Endothelial cell of umbilical vein (primary cell): Measurements from ENCODE around the gene HTRA3. TPM values are rescaled to one million over a fixed set of nuclear protein-coding genes. Genes with fewer than 3 reads are reported as not detected.

ENCODE experiments used
- BruUV-seq: library from RNA; stranded (reverse); fragments of 400-500 nt; replicated peaks from 2 replicates; lab custom pipeline; 2021; lab: Mats Ljungman, UMichigan
- CTCF ChIA-PET: fragments of 300-600, 350-600 bp; sonication (Branson Sonifier 250); formaldehyde crosslinking; loops from one replicate; lab custom pipeline; 2021; ENCODE audit warnings: antibody characterized with exemption, inconsistent platforms; lab: Charles Lee
- POLR2A ChIA-PET: fragments of 300-600, 350-600 bp; sonication (Branson Sonifier 250); formaldehyde crosslinking; loops from one replicate; lab custom pipeline; 2021; ENCODE audit warnings: antibody characterized with exemption, inconsistent platforms; lab: Charles Lee
- DNase-seq: peaks from one replicate; pipeline ENCODE4 v3.0.0-alpha.2; 2011; ENCODE audit warnings: low read depth, low spot score
- FAIRE-seq: peaks from 2 replicates; lab custom pipeline; 2011; peaks lifted over from hg19 to GRCh38; lab: Jason Lieb, UNC
- H2AFZ ChIP-seq: 2 replicates; pipeline ENCODE4 v1.6.0; 2012; ENCODE audit warnings: low read depth, low read length, control low read depth, inconsistent platforms
- H3K27ac ChIP-seq: 2 replicates; pipeline ENCODE4 v1.5.1; 2011; ENCODE audit warnings: low read depth, mild to moderate bottlenecking, control low read depth, low read length, moderate library complexity; ENCODE audit not compliant: insufficient read depth
- H3K27me3 ChIP-seq, 2 experiments: 2 replicates each; pipeline versions ENCODE4 v1.6.0 to v1.6.1; 2011; ENCODE audit warnings: low read length in 2 of 2, mixed read lengths in 1 of 2; ENCODE audit not compliant: control insufficient read depth in 2 of 2, insufficient read depth in 2 of 2
- H3K36me3 ChIP-seq, 2 experiments: 2 replicates in 1 of 2; 3 replicates in 1 of 2; pipeline ENCODE4 v1.5.1; 2011; ENCODE audit warnings: low read length in 2 of 2, mild to moderate bottlenecking in 1 of 2, moderate library complexity in 1 of 2; ENCODE audit not compliant: control insufficient read depth in 2 of 2, insufficient read depth in 2 of 2; ENCODE audit errors: extremely low read depth in 1 of 2
- H3K4me1 ChIP-seq: 3 replicates; pipeline ENCODE4 v1.5.1; 2011; ENCODE audit warnings: mild to moderate bottlenecking, low read length; ENCODE audit not compliant: control insufficient read depth, insufficient read depth; ENCODE audit errors: extremely low read depth
- H3K4me2 ChIP-seq: 2 replicates; pipeline ENCODE4 v1.6.1; 2011; ENCODE audit warnings: low read length, control low read depth, mixed read lengths; ENCODE audit not compliant: insufficient read depth
- H3K4me3 ChIP-seq, 3 experiments: fragments of 200-600 bp in 1 of 3; sonication (generic), shearing (Covaris generic) in 1 of 3; replicated peaks in 1 of 3; 2 replicates each; pipeline ENCODE4 v1.5.1; 2011 to 2016; ENCODE audit warnings: control low read depth in 3 of 3, low read length in 3 of 3, mild to moderate bottlenecking in 2 of 3, inconsistent platforms in 1 of 3, low read depth in 1 of 3, moderate library complexity in 1 of 3; ENCODE audit not compliant: insufficient read depth in 1 of 3
- H3K79me2 ChIP-seq: 2 replicates; pipeline ENCODE4 v1.6.0; 2012; ENCODE audit warnings: low read length, inconsistent platforms; ENCODE audit not compliant: control insufficient read depth, insufficient read depth
- H3K9ac ChIP-seq: replicated peaks from 2 replicates; pipeline ENCODE3; 2011; ENCODE audit warnings: low read length, control low read depth; ENCODE audit not compliant: insufficient read depth; ENCODE audit errors: extremely low read depth
- H3K9me1 ChIP-seq: replicated peaks from 3 replicates; pipeline ENCODE4 v1.6.0; 2011; ENCODE audit warnings: mild to moderate bottlenecking, low read length; ENCODE audit not compliant: control insufficient read depth, insufficient read depth; ENCODE audit errors: extremely low read depth
- H3K9me3 ChIP-seq: replicated peaks from 2 replicates; pipeline ENCODE4 v1.5.1; 2012; ENCODE audit warnings: low read length, inconsistent platforms; ENCODE audit not compliant: control insufficient read depth, insufficient read depth
- H4K20me1 ChIP-seq: replicated peaks from 2 replicates; pipeline ENCODE3; 2011; ENCODE audit warnings: mild to moderate bottlenecking, low read length; ENCODE audit not compliant: control insufficient read depth, insufficient read depth; ENCODE audit errors: extremely low read depth
- EZH2 ChIP-seq: IDR thresholded peaks from 2 replicates; pipeline ENCODE4 v1.6.1; 2012; ENCODE audit warnings: borderline replicate concordance, low read depth, mild to moderate bottlenecking, moderate library complexity, low read length, inconsistent platforms; ENCODE audit not compliant: severe bottlenecking
- FOS ChIP-seq: IDR thresholded peaks from 2 replicates; pipeline ENCODE4 v1.6.1; 2011; ENCODE audit warnings: mild to moderate bottlenecking, low read length, moderate library complexity, borderline replicate concordance; ENCODE audit not compliant: insufficient read depth
- GATA2 ChIP-seq: IDR thresholded peaks from 2 replicates; pipeline ENCODE4 v1.7.0; 2011; ENCODE audit warnings: low read depth, mild to moderate bottlenecking, moderate library complexity, mixed read lengths, low read length; ENCODE audit not compliant: insufficient read length, insufficient read depth
- JUN ChIP-seq: IDR thresholded peaks from 2 replicates; pipeline ENCODE4 v1.6.1; 2011; ENCODE audit warnings: borderline replicate concordance, low read depth; ENCODE audit not compliant: insufficient read length, insufficient read depth
- POLR2A ChIP-seq: IDR thresholded peaks from 2 replicates; pipeline ENCODE4 v1.6.1; 2012; ENCODE audit warnings: low read depth, mild to moderate bottlenecking, control low read depth, low read length
- POLR2AphosphoS5 ChIP-seq: IDR thresholded peaks from 2 replicates; pipeline ENCODE4 v1.6.1; 2012; ENCODE audit warnings: low read depth, mild to moderate bottlenecking, control low read depth, low read length, moderate library complexity; ENCODE audit not compliant: insufficient read depth
- dilution Hi-C: fragments of 300-500 bp; cut with MboI; formaldehyde crosslinking; loops from one replicate; pipeline ENCODE4 v1.15.0; 2019; ENCODE audit warnings: low sequenced_read_pairs; ENCODE audit not compliant: extremely low pct_ligation_motif_present
- intact Hi-C: fragments of 100-400 bp; cut with micrococcal nuclease; formaldehyde crosslinking; loops from one replicate; pipeline ENCODE4 v1.10.0; 2022
- polyA plus RNA-seq, 4 experiments: library from polyadenylated mRNA; depleted of rRNA in 3 of 4; stranded (reverse) in 3 of 4; unstranded in 1 of 4; fragments of >200 nt; gene quantifications; 2 replicates each; pipeline versions ENCODE4 v1.2.1 to v1.2.3, GENCODE V29; 2011 to 2012; ENCODE audit warnings: missing spikeins in 1 of 4
- total RNA-seq: library from RNA; stranded (reverse); gene quantifications from 2 replicates; pipeline ENCODE4 v1.2.3, GENCODE V29; 2021
- TF ChIP-seq, protein P1 (sequence below), 2 donors: IDR thresholded peaks; 1 replicate in 1 of 2; 2 replicates in 1 of 2; pipeline ENCODE4 v1.5.1; 2011; ENCODE audit warnings: low read length in 2 of 2, mild to moderate bottlenecking in 2 of 2, moderate library complexity in 2 of 2, control low read depth in 1 of 2, inconsistent platforms in 1 of 2, low read depth in 1 of 2; ENCODE audit not compliant: insufficient read depth in 1 of 2; ENCODE audit errors: extremely low read depth in 1 of 2

Gene HTRA3
- total and polyA plus RNA-seq, 2 donors (not counting 3 experiments of a cell fraction or from before 2014, with no cell fraction given), result 9.0 to 12.0 TPM

- Histone ChIP-seq H3K27me3 (no peaks in the 10 kb centered on the region), H3K4me1 (no peaks in the 10 kb centered on the region), H3K79me2 (no peaks in the 10 kb centered on the region), H3K9me3 (no peaks in the 10 kb centered on the region), H3K4me2 (no peak overlapping the region), H3K9me1 (no peaks in the 10 kb centered on the region), H3K9ac (no peak overlapping the region), H3K36me3 (peaks cover 2 to 44% of the 10 kb centered on the region in 2 experiments), H4K20me1 (no peaks in the 10 kb centered on the region), H3K4me3 (no peak overlapping the region), H2AFZ (no peak overlapping the region), H3K27ac (peak overlapping the region; percentile 36)
- DNase-seq (no peak), FAIRE-seq (no peak)
- no TSS peak for BruUV-seq
- ChIA-PET POLR2A (interaction anchor here (0.7 to 1.2 kb wide), 2 partner anchors 168 to 264 kb away, joined by 5 to 6 read pairs; no protein-coding TSS in a partner anchor), CTCF (interaction anchor here (0.6 to 5.2 kb wide), 31 partner anchors 7 to 194 kb away, joined by 3 to 155 read pairs (median 4); partner anchors contain the start of genes HTRA3 and SH3TC1)
- TF ChIP-seq, protein P1, sequence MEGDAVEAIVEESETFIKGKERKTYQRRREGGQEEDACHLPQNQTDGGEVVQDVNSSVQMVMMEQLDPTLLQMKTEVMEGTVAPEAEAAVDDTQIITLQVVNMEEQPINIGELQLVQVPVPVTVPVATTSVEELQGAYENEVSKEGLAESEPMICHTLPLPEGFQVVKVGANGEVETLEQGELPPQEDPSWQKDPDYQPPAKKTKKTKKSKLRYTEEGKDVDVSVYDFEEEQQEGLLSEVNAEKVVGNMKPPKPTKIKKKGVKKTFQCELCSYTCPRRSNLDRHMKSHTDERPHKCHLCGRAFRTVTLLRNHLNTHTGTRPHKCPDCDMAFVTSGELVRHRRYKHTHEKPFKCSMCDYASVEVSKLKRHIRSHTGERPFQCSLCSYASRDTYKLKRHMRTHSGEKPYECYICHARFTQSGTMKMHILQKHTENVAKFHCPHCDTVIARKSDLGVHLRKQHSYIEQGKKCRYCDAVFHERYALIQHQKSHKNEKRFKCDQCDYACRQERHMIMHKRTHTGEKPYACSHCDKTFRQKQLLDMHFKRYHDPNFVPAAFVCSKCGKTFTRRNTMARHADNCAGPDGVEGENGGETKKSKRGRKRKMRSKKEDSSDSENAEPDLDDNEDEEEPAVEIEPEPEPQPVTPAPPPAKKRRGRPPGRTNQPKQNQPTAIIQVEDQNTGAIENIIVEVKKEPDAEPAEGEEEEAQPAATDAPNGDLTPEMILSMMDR (IDR thresholded peaks at IDR 0.05; ENCODE audit: extremely low read depth in 1 of 2, insufficient read depth in 1 of 2, low read depth in 1 of 2, low read length in 2 of 2), result no peak
- TF ChIP-seq POLR2AphosphoS5 (no peak), JUN (no peak), POLR2A (peak; percentile 36), EZH2 (no peak), GATA2 (no peak), FOS (no peak)
- dilution Hi-C loops, result no loop called here
- intact Hi-C loops, result loop anchor here (1.0 to 2.0 kb wide), 3 partner anchors 66 to 164 kb away; no protein-coding TSS in a partner anchor
Observed at GRCh38 chr4:8242782-8243560, 26.6 kb upstream of the HTRA3 start.
